GM21447 (cell line): ENCODE results near the gene PAX7.
"Not testable (repeated sequence)": the region's sequence is repeated elsewhere in the genome, so short reads cannot be mapped to it uniquely, and the experiment has no call there.

Experiments used
- ATAC-seq: cut with Tn5 transposase; IDR thresholded peaks from one replicate; pipeline ENCODE4 v1.9.1; 2021; ENCODE audit not compliant: unreplicated experiment

Gene PAX7

GRCh38 chr1:18657506-18658201 is 27.0 kb downstream of the PAX7 start:
- no peak for ATAC-seq

- no peak for ATAC-seq
Measured at GRCh38 chr1:18658831-18659230, 28.2 kb downstream of the PAX7 start.

GRCh38 chr1:18661404-18662285 is 31.0 kb downstream of the PAX7 start:
- no peak for ATAC-seq

GRCh38 chr1:18662286-18662639 is 31.6 kb downstream of the PAX7 start:
- no peak for ATAC-seq

- ATAC-seq = no peak
Measured at GRCh38 chr1:18666317-18666920, 35.8 kb downstream of the PAX7 start.

GRCh38 chr1:18667333-18667732 is 36.7 kb downstream of the PAX7 start:
- ATAC-seq = no peak

GRCh38 chr1:18668046-18668445 is 37.4 kb downstream of the PAX7 start:
- no peak for ATAC-seq

- no peak for ATAC-seq
Measured at GRCh38 chr1:18668750-18669404, 38.2 kb downstream of the PAX7 start.

- no peak for ATAC-seq
Measured at GRCh38 chr1:18670121-18670867, 39.6 kb downstream of the PAX7 start.

GRCh38 chr1:18670868-18671225 is 40.2 kb downstream of the PAX7 start:
- ATAC-seq = no peak

GRCh38 chr1:18673976-18674375 is 43.3 kb downstream of the PAX7 start:
- ATAC-seq = no peak

GRCh38 chr1:18676332-18676781 is 45.7 kb downstream of the PAX7 start:
- ATAC-seq = no peak

GRCh38 chr1:18681423-18681835 is 50.8 kb downstream of the PAX7 start:
- no peak for ATAC-seq

GRCh38 chr1:18682375-18682774 is 51.7 kb downstream of the PAX7 start:
- no peak for ATAC-seq

- ATAC-seq = no peak
Measured at GRCh38 chr1:18684303-18684702, 53.7 kb downstream of the PAX7 start.

- ATAC-seq = no peak
Measured at GRCh38 chr1:18686540-18686939, 55.9 kb downstream of the PAX7 start.

GRCh38 chr1:18687273-18687672 is 56.6 kb downstream of the PAX7 start:
- ATAC-seq = no peak

GRCh38 chr1:18691648-18692047 is 61.0 kb downstream of the PAX7 start:
- no peak for ATAC-seq

- no peak for ATAC-seq
Measured at GRCh38 chr1:18693256-18694098, 62.8 kb downstream of the PAX7 start.

- not testable (repeated sequence) for ATAC-seq
Measured at GRCh38 chr1:18694289-18694688, 63.6 kb downstream of the PAX7 start.
